Common myeloid progenitor, CD34-positive (primary cell): ENCODE data around the gene POLH.

Experiments
- CTCF ChIA-PET: fragments of 350-600 bp; sonication (Branson Sonifier 250); formaldehyde crosslinking; loops from one replicate; lab custom pipeline; 2021; ENCODE audit warnings: antibody characterized with exemption; lab: Charles Lee
- POLR2A ChIA-PET: fragments of 350-600 bp; sonication (Branson Sonifier 250); formaldehyde crosslinking; loops from one replicate; lab custom pipeline; 2021; ENCODE audit warnings: antibody characterized with exemption; lab: Charles Lee
- DNase-seq, 3 donors: peaks; one replicate each; pipeline versions ENCODE4 v3.0.0 to v3.0.0-alpha.2; 2013
- H3K27ac ChIP-seq, 2 experiments: 1 replicate in 1 of 2; 2 replicates in 1 of 2; pipeline ENCODE4 v1.7.0; 2013; ENCODE audit warnings: inconsistent platforms in 2 of 2, low read length in 2 of 2, mild to moderate bottlenecking in 2 of 2, low read depth in 1 of 2, moderate library complexity in 1 of 2; ENCODE audit not compliant: severe bottlenecking in 2 of 2, insufficient read depth in 1 of 2, poor library complexity in 1 of 2
- H3K27me3 ChIP-seq, 5 experiments: replicated peaks in 2 of 5; 1 replicate in 3 of 5; 2 replicates in 2 of 5; pipeline versions ENCODE4 v1.6.1 to v1.7.0; 2013; ENCODE audit warnings: low read length in 4 of 5, mild to moderate bottlenecking in 2 of 5, moderate library complexity in 2 of 5, inconsistent platforms in 1 of 5; ENCODE audit not compliant: insufficient read depth in 5 of 5, control insufficient read depth in 4 of 5
- H3K36me3 ChIP-seq, 4 experiments: 1 replicate in 2 of 4; 2 replicates in 2 of 4; pipeline versions ENCODE4 v1.6.1 to v1.7.0; 2013; ENCODE audit warnings: low read length in 3 of 4, control low read depth in 1 of 4, mild to moderate bottlenecking in 1 of 4; ENCODE audit not compliant: control insufficient read depth in 4 of 4, insufficient read depth in 4 of 4
- H3K4me1 ChIP-seq, 4 experiments: 1 replicate in 3 of 4; 2 replicates in 1 of 4; pipeline versions ENCODE4 v1.6.1 to v1.7.1; 2013; ENCODE audit warnings: low read length in 3 of 4, mild to moderate bottlenecking in 3 of 4, control low read depth in 1 of 4, inconsistent platforms in 1 of 4, moderate library complexity in 1 of 4; ENCODE audit not compliant: control insufficient read depth in 4 of 4, insufficient read depth in 4 of 4; ENCODE audit errors: control extremely low read depth in 1 of 4
- H3K4me3 ChIP-seq, 7 experiments: 1 replicate in 4 of 7; 2 replicates in 3 of 7; pipeline versions ENCODE4 v1.5.1 to v1.7.0; 2013; ENCODE audit warnings: mild to moderate bottlenecking in 7 of 7, low read length in 6 of 7, moderate library complexity in 6 of 7, inconsistent platforms in 2 of 7, low read depth in 2 of 7, control low read depth in 1 of 7; ENCODE audit not compliant: insufficient read depth in 4 of 7, control insufficient read depth in 1 of 7; ENCODE audit errors: extremely low read depth in 1 of 7
- H3K9me3 ChIP-seq, 5 experiments: 1 replicate in 4 of 5; 2 replicates in 1 of 5; pipeline versions ENCODE4 v1.6.1 to v1.7.1; 2013; ENCODE audit warnings: low read length in 4 of 5, mild to moderate bottlenecking in 2 of 5, inconsistent platforms in 1 of 5, low read depth in 1 of 5, moderate library complexity in 1 of 5; ENCODE audit not compliant: control insufficient read depth in 4 of 5, insufficient read depth in 2 of 5; ENCODE audit errors: control extremely low read depth in 1 of 5
- whole genome bisulfite sequencing: methylation state at CpG from one replicate; pipeline ENCODE4 v1.1.5; 2013; ENCODE audit not compliant: insufficient coverage; 5-methylcytosine and 5-hydroxymethylcytosine counted together

Gene POLH

GRCh38 chr6:43600595-43600994, 24.6 kb downstream of the POLH start:
- POLR2A ChIA-PET = no interaction called here
- Histone ChIP-seq H3K27ac (no peak overlapping the region), H3K27me3 (no peaks in the 10 kb centered on the region), H3K9me3 (no peaks in the 10 kb centered on the region), H3K4me3 (no peak overlapping the region), H3K36me3 (peaks cover 5 to 48% (median 27%) of the 10 kb centered on the region in 4 experiments), H3K4me1 (no peaks in the 10 kb centered on the region)
- WGBS = 100% methylated on average over 2 of the region's 2 CpGs
- CTCF ChIA-PET = interaction anchor here (1.0 to 1.3 kb wide), 2 partner anchors 8 to 29 kb away, joined by 3 to 5 read pairs; partner anchors contain the start of gene GTPBP2
- no peak for DNase-seq

GRCh38 chr6:43604174-43604573, 28.2 kb downstream of the POLH start:
- H3K4me3 ChIP-seq = no peak overlapping the region
- no peak overlapping the region for H3K27ac ChIP-seq
- H3K4me1 ChIP-seq = peaks cover 0 to 5% (median 1%) of the 10 kb centered on the region in 4 experiments
- no peak for DNase-seq
- no peaks in the 10 kb centered on the region for H3K27me3 ChIP-seq
- no peaks in the 10 kb centered on the region for H3K9me3 ChIP-seq
- no CpG with 5 or more reads among the region's 2 CpGs for WGBS
- CTCF ChIA-PET = interaction anchor here (1.4 kb wide), 1 partner anchor 64 kb away, joined by 8 read pairs; no protein-coding TSS in a partner anchor
- peaks cover 7 to 41% (median 25%) of the 10 kb centered on the region in 4 experiments for H3K36me3 ChIP-seq
- POLR2A ChIA-PET = interaction anchor here (0.6 kb wide), 1 partner anchor 12 kb away, joined by 3 read pairs; no protein-coding TSS in a partner anchor

- Histone ChIP-seq H3K9me3 (no peaks in the 10 kb centered on the region), H3K4me1 (peaks cover 0 to 5% (median 1%) of the 10 kb centered on the region in 4 experiments), H3K27me3 (no peaks in the 10 kb centered on the region), H3K4me3 (no peak overlapping the region), H3K36me3 (peaks cover 7 to 45% (median 28%) of the 10 kb centered on the region in 4 experiments), H3K27ac (no peak overlapping the region)
- ChIA-PET CTCF (interaction anchor here (0.6 to 2.2 kb wide), 4 partner anchors 36 to 996 kb away, joined by 3 to 5 read pairs (median 4); no protein-coding TSS in a partner anchor), POLR2A (no interaction called here)
- WGBS = no CpG with 5 or more reads among the region's 2 CpGs
- DNase-seq = no peak
Observed at GRCh38 chr6:43606019-43606418, 30.0 kb downstream of the POLH start.

GRCh38 chr6:43608310-43608763, 32.4 kb downstream of the POLH start:
- POLR2A ChIA-PET = no interaction called here
- Histone ChIP-seq H3K27me3 (no peaks in the 10 kb centered on the region), H3K4me1 (peaks cover 0 to 5% (median 1%) of the 10 kb centered on the region in 4 experiments), H3K27ac (no peak overlapping the region), H3K9me3 (no peaks in the 10 kb centered on the region), H3K36me3 (peaks cover 7 to 43% (median 25%) of the 10 kb centered on the region in 4 experiments), H3K4me3 (no peak overlapping the region)
- 5% methylated on average over 4 of the region's 5 CpGs for WGBS
- peak; percentile 68 to 77 (median 70) for DNase-seq
- CTCF ChIA-PET = interaction anchor here (0.6 to 5.1 kb wide), 20 partner anchors 8 to 471 kb away, joined by 3 to 32 read pairs (median 4); no protein-coding TSS in a partner anchor

GRCh38 chr6:43608807-43609206, 32.8 kb downstream of the POLH start:
- 17% methylated on average over 1 of the region's 1 CpG for WGBS
- H3K36me3 ChIP-seq = peaks cover 7 to 47% (median 24%) of the 10 kb centered on the region in 4 experiments
- POLR2A ChIA-PET = no interaction called here

GRCh38 chr6:43609402-43609801, 33.4 kb downstream of the POLH start:
- H3K36me3 ChIP-seq = peaks cover 9 to 50% (median 27%) of the 10 kb centered on the region in 4 experiments
- no CpG with 5 or more reads among the region's 1 CpG for WGBS
- POLR2A ChIA-PET = no interaction called here
- DNase-seq = no peak
- no peaks in the 10 kb centered on the region for H3K27me3 ChIP-seq
- H3K27ac ChIP-seq = no peak overlapping the region
- H3K9me3 ChIP-seq = no peaks in the 10 kb centered on the region
- peaks cover 0 to 5% (median 1%) of the 10 kb centered on the region in 4 experiments for H3K4me1 ChIP-seq
- CTCF ChIA-PET = interaction anchor here (1.0 to 5.1 kb wide), 13 partner anchors 10 to 470 kb away, joined by 3 to 32 read pairs (median 5); no protein-coding TSS in a partner anchor
- H3K4me3 ChIP-seq = no peak overlapping the region

More at GRCh38 chr6:43608807-43609206, 32.8 kb downstream of the POLH start:
- Histone ChIP-seq H3K4me1 (peaks cover 0 to 5% (median 1%) of the 10 kb centered on the region in 4 experiments), H3K27ac (no peak overlapping the region), H3K9me3 (no peaks in the 10 kb centered on the region), H3K4me3 (no peak overlapping the region), H3K27me3 (no peaks in the 10 kb centered on the region)
- CTCF ChIA-PET = interaction anchor here (0.6 to 5.1 kb wide), 19 partner anchors 9 to 471 kb away, joined by 3 to 32 read pairs (median 4); no protein-coding TSS in a partner anchor
- DNase-seq = peak in 2 of 3 donors; percentile 43 to 53

- 98% methylated on average over 5 of the region's 5 CpGs for WGBS
- Histone ChIP-seq H3K4me3 (no peak overlapping the region), H3K9me3 (no peaks in the 10 kb centered on the region), H3K4me1 (peaks cover 0 to 5% (median 1%) of the 10 kb centered on the region in 4 experiments), H3K27me3 (no peaks in the 10 kb centered on the region), H3K27ac (no peak overlapping the region), H3K36me3 (peaks cover 5 to 46% (median 28%) of the 10 kb centered on the region in 4 experiments)
- ChIA-PET POLR2A (no interaction called here), CTCF (interaction anchor here (0.6 to 5.1 kb wide), 9 partner anchors 9 to 468 kb away, joined by 3 to 32 read pairs (median 3); partner anchors contain the start of gene GTPBP2)
- DNase-seq = no peak
Observed at GRCh38 chr6:43610431-43610830, 34.4 kb downstream of the POLH start.
